ENCODE data around the gene INO80E. TPM values are rescaled to one million over a fixed set of nuclear protein-coding genes. Genes with fewer than 3 reads are reported as not detected.
"Not testable (repeated sequence)": the region's sequence is repeated elsewhere in the genome, so short reads cannot be mapped to it uniquely, and the experiment has no call there.

The INO80E gene
- total and polyA plus RNA-seq, 2 of the 8 experiments (the other 6 are each of a cell fraction or from before 2014, with no cell fraction given) = 43.0 to 91.2 TPM

GRCh38 chr16:30040690-30041089, 44.6 kb downstream of the INO80E start:
- not testable (repeated sequence) for H3K23ac ChIP-seq (ENCODE audit: insufficient read length); H3K4me2 ChIP-seq (ENCODE audit: insufficient read depth in 1 of 2, low read depth in 2 of 2, low read length in 2 of 2); H3K9me3 ChIP-seq (ENCODE audit: insufficient read depth in 2 of 2, low read depth in 1 of 2, low read length in 1 of 2); H3K18ac ChIP-seq (ENCODE audit: extremely low read depth, low read length); H3K27me3 ChIP-seq (replicated peaks in 1 of 4; ENCODE audit: control insufficient read depth in 3 of 4, extremely low read depth in 1 of 4, insufficient read depth in 3 of 4, low read length in 3 of 4); H3K23me2 ChIP-seq (ENCODE audit: low read depth, low read length); H3K14ac ChIP-seq (ENCODE audit: insufficient read length); DNase-seq (ENCODE audit: low read depth in 1 of 2, low spot score in 2 of 2); H3K4me3 ChIP-seq (ENCODE audit: extremely low read depth in 1 of 4, insufficient read depth in 2 of 4, low read depth in 3 of 4, low read length in 4 of 4); H2BK15ac ChIP-seq (ENCODE audit: low read length); H4K5ac ChIP-seq (ENCODE audit: insufficient read length, low read depth, low read length); H3K36me3 ChIP-seq (ENCODE audit: control insufficient read depth in 2 of 4, insufficient read depth in 4 of 4, low read length in 3 of 4); H3K4me1 ChIP-seq (replicated peaks in 1 of 4; ENCODE audit: control insufficient read depth in 3 of 4, insufficient read depth in 4 of 4, low read length in 3 of 4); H4K8ac ChIP-seq (ENCODE audit: extremely low read depth, insufficient read depth, low read length); H2BK120ac ChIP-seq (replicated peaks; ENCODE audit: low read depth, low read length); H2BK20ac ChIP-seq (ENCODE audit: low read length); H2AK5ac ChIP-seq (ENCODE audit: low read depth, low read length); H3K9ac ChIP-seq (replicated peaks in 1 of 4; ENCODE audit: extremely low read depth in 1 of 4, low read depth in 3 of 4, low read length in 3 of 4); H3K4ac ChIP-seq (replicated peaks; ENCODE audit: insufficient read length, low read depth, low read length); FAIRE-seq; H4K20me1 ChIP-seq (replicated peaks in 1 of 2; ENCODE audit: control insufficient read depth in 1 of 2, insufficient read depth in 2 of 2, low read length in 2 of 2); H2AFZ ChIP-seq (ENCODE audit: low read length); H2BK5ac ChIP-seq (ENCODE audit: low read depth, low read length); H3K79me2 ChIP-seq (ENCODE audit: control insufficient read depth in 1 of 2, insufficient read depth in 2 of 2, low read length in 2 of 2); H3K56ac ChIP-seq (replicated peaks; ENCODE audit: insufficient read length, low read depth, low read length); H3K79me1 ChIP-seq (ENCODE audit: low read depth, low read length); H2BK12ac ChIP-seq (ENCODE audit: low read depth, low read length); H4K91ac ChIP-seq (replicated peaks; ENCODE audit: insufficient read length, low read length); H3K27ac ChIP-seq (ENCODE audit: low read depth, low read length)
- WGBS, 2 experiments (ENCODE audit: extremely low coverage in 1 of 2, insufficient coverage in 1 of 2, insufficient read length in 1 of 2, insufficient replicate concordance in 2 of 2, low coverage in 1 of 2, low lambda C conversion rate in 2 of 2, missing lambda C conversion rate in 1 of 2) = 81% methylated on average over 5 of the region's 5 CpGs; no CpG with 5 or more reads in 1 of the 2 experiments
- CTCF ChIA-PET (ENCODE audit: partially characterized antibody) = interaction anchor here (0.8 to 2.8 kb wide), 4 partner anchors 9 to 192 kb away, joined by 3 to 12 read pairs (median 4); partner anchors contain the start of gene TLCD3B
- POLR2A ChIA-PET (ENCODE audit: partially characterized antibody) = interaction anchor here (0.7 to 0.8 kb wide), 2 partner anchors 9 to 20 kb away, joined by 3 to 4 read pairs; partner anchors contain the start of gene TLCD3B
